ENCODE results near the gene ASPG.
A peak's percentile ranks its signal among the peaks of the same experiment; 100 is the strongest.

ASPG gene

GRCh38 chr14:104095426-104096310 lies 10.2 kb downstream of the ASPG start:
- no peaks in the 10 kb centered on the region for H3K36me3 ChIP-seq (ENCODE audit: control insufficient read depth in 2 of 2, insufficient read depth in 1 of 2, low read length in 2 of 2)
- no peaks in the 10 kb centered on the region for H3K9me3 ChIP-seq (ENCODE audit: control insufficient read depth, insufficient read depth, low read depth, low read length)
- CTCF ChIA-PET, result interaction anchor here (0.6 to 3.0 kb wide), 12 partner anchors 11 to 1163 kb away, joined by 3 to 20 read pairs (median 4); no protein-coding TSS in a partner anchor
- H3K4me1 ChIP-seq (ENCODE audit: control insufficient read depth, insufficient read depth, low read length), result no peaks in the 10 kb centered on the region
- no peak overlapping the region for H3K4me3 ChIP-seq (ENCODE audit: low read depth, low read length)
- no peak overlapping the region for H3K27ac ChIP-seq (ENCODE audit: extremely low read depth, low read depth, low read length)
- TF ChIP-seq ZNF302 (tag by site-specific recombination; IDR thresholded peaks at IDR 0.05; ENCODE audit: low read depth) (no peak), ZSCAN30 (tag by site-specific recombination; IDR thresholded peaks at IDR 0.05) (no peak), ZNF707 (tag by site-specific recombination; IDR thresholded peaks at IDR 0.05) (no peak), ZNF785 (tag by site-specific recombination; IDR thresholded peaks at IDR 0.05) (no peak), ZFP69B (tag by site-specific recombination; IDR thresholded peaks at IDR 0.05) (no peak), ZNF350 (tag by site-specific recombination; IDR thresholded peaks at IDR 0.05) (no peak), ZNF10 (tag by site-specific recombination; IDR thresholded peaks at IDR 0.05) (no peak), ZNF514 (tag by site-specific recombination; IDR thresholded peaks at IDR 0.05) (no peak), ZNF221 (tag by site-specific recombination; IDR thresholded peaks at IDR 0.05; ENCODE audit: borderline replicate concordance) (no peak)
- POLR2A ChIA-PET, result no interaction called here

GRCh38 chr14:104096318-104096717 lies 10.8 kb downstream of the ASPG start:
- H3K9me3 ChIP-seq (ENCODE audit: control insufficient read depth, insufficient read depth, low read depth, low read length), result no peaks in the 10 kb centered on the region
- TF ChIP-seq GLIS1 (tag by site-specific recombination; IDR thresholded peaks at IDR 0.05) (peak; percentile 36; the same call in 1 of the 2 replicates), PRDM1 (tag by site-specific recombination; IDR thresholded peaks at IDR 0.05) (no peak), GLIS2 (tag by site-specific recombination; IDR thresholded peaks at IDR 0.05) (0 out of 2 replicates have a peak, but pooled peaks have one; percentile 22), ZFHX2 (tag by site-specific recombination; conservative IDR thresholded peaks at IDR 0.05) (no peak)
- ChIA-PET CTCF (interaction anchor here (0.6 to 1.3 kb wide), 6 partner anchors 18 to 1164 kb away, joined by 3 to 4 read pairs (median 4); no protein-coding TSS in a partner anchor), POLR2A (no interaction called here)
- H3K4me3 ChIP-seq (ENCODE audit: low read depth, low read length), result no peak overlapping the region
- H3K4me1 ChIP-seq (ENCODE audit: control insufficient read depth, insufficient read depth, low read length), result no peaks in the 10 kb centered on the region
- no peak overlapping the region for H3K27ac ChIP-seq (ENCODE audit: extremely low read depth, low read depth, low read length)
- no peaks in the 10 kb centered on the region for H3K36me3 ChIP-seq (ENCODE audit: control insufficient read depth in 2 of 2, insufficient read depth in 1 of 2, low read length in 2 of 2)

- no peaks in the 10 kb centered on the region for H3K4me1 ChIP-seq (ENCODE audit: control insufficient read depth, insufficient read depth, low read length)
- TF ChIP-seq ZNF707 (tag by site-specific recombination; IDR thresholded peaks at IDR 0.05), result no peak
- TF ChIP-seq ZNF132 (tag by site-specific recombination; IDR thresholded peaks at IDR 0.05; ENCODE audit: borderline replicate concordance), result no peak
- 0 out of 2 replicates have a peak, but pooled peaks have one; percentile 12 for TF ChIP-seq ZFHX2 (tag by site-specific recombination; conservative IDR thresholded peaks at IDR 0.05)
- no peak for TF ChIP-seq SP2 (tag by site-specific recombination; IDR thresholded peaks at IDR 0.05)
- TF ChIP-seq ZNF274 (IDR thresholded peaks at IDR 0.05; ENCODE audit: low read length), result no peak
- TF ChIP-seq ZNF274 (tag by site-specific recombination; IDR thresholded peaks at IDR 0.05; ENCODE audit: borderline replicate concordance), result no peak
- no peak for TF ChIP-seq ZNF837 (tag by site-specific recombination; IDR thresholded peaks at IDR 0.05)
Observed at GRCh38 chr14:104096751-104097700, 11.5 kb downstream of the ASPG start.

More at GRCh38 chr14:104096751-104097700, 11.5 kb downstream of the ASPG start:
- no peak overlapping the region for H3K27ac ChIP-seq (ENCODE audit: extremely low read depth, low read depth, low read length)
- H3K36me3 ChIP-seq (ENCODE audit: control insufficient read depth in 2 of 2, insufficient read depth in 1 of 2, low read length in 2 of 2), result no peaks in the 10 kb centered on the region
- ChIA-PET POLR2A (no interaction called here), CTCF (interaction anchor here (0.6 to 0.9 kb wide), 3 partner anchors 12 to 1165 kb away, joined by 3 to 6 read pairs (median 4); no protein-coding TSS in a partner anchor)
- H3K9me3 ChIP-seq (ENCODE audit: control insufficient read depth, insufficient read depth, low read depth, low read length), result no peaks in the 10 kb centered on the region
- H3K4me3 ChIP-seq (ENCODE audit: low read depth, low read length), result no peak overlapping the region

All from HEK293 (cell line).